IMR-90 (cell line): Measurements from ENCODE around the gene RBPJ. TPM values are rescaled to one million over a fixed set of nuclear protein-coding genes. Genes with fewer than 3 reads are reported as not detected.

Source experiments
- ATAC-seq: fragments of 200-7000 bp; cut with Tn5 transposase; 2 replicates; pipeline ENCODE4 v1.9.1; 2020; ENCODE audit warnings: low read depth, mild to moderate bottlenecking, moderate library complexity
- BruUV-seq: library from RNA; stranded (reverse); fragments of 400-500 nt; replicated peaks from 2 replicates; lab custom pipeline; 2021; lab: Mats Ljungman, UMichigan
- CTCF ChIA-PET: fragments of 300-600 bp; formaldehyde crosslinking; extraction: SDS; loops from one replicate; lab custom pipeline; 2021; ENCODE audit warnings: antibody characterized with exemption; lab: Yijun Ruan, JAX
- POLR2A ChIA-PET: fragments of 300-600 bp; sonication (Branson Sonifier 250); formaldehyde crosslinking; loops from one replicate; lab custom pipeline; 2022; ENCODE audit warnings: antibody characterized with exemption; ENCODE audit not compliant: unreplicated experiment; lab: Charles Lee
- DNase-seq: peaks from one replicate; pipeline ENCODE4 v3.0.0; 2013
- H2AFZ ChIP-seq: replicated peaks from 2 replicates; pipeline ENCODE3; 2013; ENCODE audit warnings: low read length, mild to moderate bottlenecking; ENCODE audit not compliant: poor library complexity
- H2AK5ac ChIP-seq: 2 replicates; pipeline ENCODE4 v1.6.1; 2013; ENCODE audit warnings: low read depth, low read length, inconsistent platforms
- H2AK9ac ChIP-seq: replicated peaks from 2 replicates; pipeline ENCODE3; 2013; ENCODE audit warnings: mild to moderate bottlenecking, low read depth, low read length, moderate library complexity; ENCODE audit not compliant: poor library complexity
- H2BK120ac ChIP-seq: 2 replicates; pipeline ENCODE4 v1.6.1; 2013; ENCODE audit warnings: low read depth, low read length, inconsistent platforms
- H2BK15ac ChIP-seq: 3 replicates; pipeline ENCODE4 v1.6.1; 2013; ENCODE audit warnings: low read depth, low read length, inconsistent platforms
- H2BK20ac ChIP-seq: 2 replicates; pipeline ENCODE4 v1.6.1; 2013; ENCODE audit warnings: low read depth, mild to moderate bottlenecking, inconsistent platforms, low read length, moderate library complexity
- H2BK5ac ChIP-seq: 2 replicates; pipeline ENCODE4 v1.6.1; 2013; ENCODE audit warnings: mild to moderate bottlenecking, low read depth, low read length, inconsistent platforms; ENCODE audit not compliant: poor library complexity, severe bottlenecking
- H3K14ac ChIP-seq: replicated peaks from 2 replicates; pipeline ENCODE4 v1.6.1; 2013; ENCODE audit warnings: low read depth, low read length, inconsistent platforms
- H3K18ac ChIP-seq: 2 replicates; pipeline ENCODE4 v1.6.1; 2013; ENCODE audit warnings: low read depth, low read length, control low read depth
- H3K23ac ChIP-seq: 2 replicates; pipeline ENCODE4 v1.6.1; 2013; ENCODE audit warnings: low read depth, low read length, inconsistent platforms
- H3K27ac ChIP-seq: 2 replicates; pipeline ENCODE4 v1.5.1; 2013; ENCODE audit warnings: mild to moderate bottlenecking, control low read depth, low read length; ENCODE audit not compliant: insufficient read depth
- H3K27me3 ChIP-seq: 2 replicates; pipeline ENCODE4 v1.6.1; 2013; ENCODE audit warnings: low read length; ENCODE audit not compliant: control insufficient read depth, insufficient read depth
- H3K36me3 ChIP-seq: 2 replicates; pipeline ENCODE4 v1.6.1; 2013; ENCODE audit warnings: low read length, mixed read lengths; ENCODE audit not compliant: control insufficient read depth, insufficient read depth
- H3K4ac ChIP-seq: 2 replicates; pipeline ENCODE4 v1.6.1; 2013; ENCODE audit warnings: low read depth, low read length, inconsistent platforms
- H3K4me1 ChIP-seq: 2 replicates; pipeline ENCODE4 v1.6.1; 2013; ENCODE audit warnings: low read length, mixed read lengths; ENCODE audit not compliant: control insufficient read depth, insufficient read depth
- H3K4me2 ChIP-seq: 2 replicates; pipeline ENCODE4 v1.6.1; 2013; ENCODE audit warnings: low read depth, mild to moderate bottlenecking, control low read depth, low read length, moderate library complexity
- H3K4me3 ChIP-seq: 2 replicates; pipeline ENCODE4 v1.5.1; 2013; ENCODE audit warnings: low read depth, mild to moderate bottlenecking, control low read depth, low read length, moderate library complexity; ENCODE audit not compliant: insufficient read depth
- H3K56ac ChIP-seq: 2 replicates; pipeline ENCODE4 v1.6.1; 2013; ENCODE audit warnings: low read length, inconsistent platforms; ENCODE audit not compliant: insufficient read depth; ENCODE audit errors: extremely low read depth
- H3K79me1 ChIP-seq, 2 experiments: 2 replicates each; pipeline ENCODE4 v1.6.1; 2013; ENCODE audit warnings: low read length in 2 of 2, inconsistent platforms in 1 of 2, low read depth in 1 of 2
- H3K9ac ChIP-seq: 2 replicates; pipeline ENCODE4 v1.6.1; 2013; ENCODE audit warnings: low read depth, low read length, control low read depth
- H3K9me1 ChIP-seq: 2 replicates; pipeline ENCODE4 v1.6.1; 2013; ENCODE audit warnings: low read length, inconsistent platforms; ENCODE audit not compliant: insufficient read depth
- H3K9me3 ChIP-seq: 2 replicates; pipeline ENCODE4 v1.6.1; 2013; ENCODE audit warnings: low read length; ENCODE audit not compliant: control insufficient read depth, insufficient read depth
- H4K20me1 ChIP-seq: 2 replicates; pipeline ENCODE4 v1.6.1; 2013; ENCODE audit warnings: low read length, inconsistent platforms; ENCODE audit not compliant: insufficient read depth
- H4K5ac ChIP-seq: 2 replicates; pipeline ENCODE4 v1.6.1; 2013; ENCODE audit warnings: mild to moderate bottlenecking, low read depth, low read length, control low read depth
- H4K8ac ChIP-seq, 2 experiments: 2 replicates each; pipeline ENCODE4 v1.6.1; 2013; ENCODE audit warnings: low read depth in 2 of 2, low read length in 2 of 2, control low read depth in 1 of 2, inconsistent platforms in 1 of 2
- H4K91ac ChIP-seq: 2 replicates; pipeline ENCODE4 v1.6.1; 2013; ENCODE audit warnings: low read depth, low read length, inconsistent platforms; ENCODE audit not compliant: insufficient read depth
- BHLHE40 ChIP-seq: fragments of 150-350 bp; IDR thresholded peaks from 2 replicates; pipeline ENCODE4 v1.6.1; 2016; ENCODE audit warnings: mild to moderate bottlenecking, low read depth, low read length
- CEBPB ChIP-seq: IDR thresholded peaks from 2 replicates; pipeline ENCODE4 v1.6.1; 2012; ENCODE audit warnings: low read depth, low read length, improper control_type of control experiment
- CHD1 ChIP-seq: IDR thresholded peaks from 2 replicates; pipeline ENCODE4 v1.6.1; 2012; ENCODE audit warnings: low read depth, low read length, improper control_type of control experiment
- CTCF ChIP-seq: conservative IDR thresholded peaks from 2 replicates; pipeline ENCODE4 v1.5.1; 2012; ENCODE audit warnings: mild to moderate bottlenecking, low read depth, low read length, improper control_type of control experiment
- ELK1 ChIP-seq: fragments of 150-350 bp; IDR thresholded peaks from 2 replicates; pipeline ENCODE4 v1.6.1; 2016; ENCODE audit warnings: low read depth, mild to moderate bottlenecking, low read length, moderate library complexity, borderline replicate concordance
- FOS ChIP-seq: fragments of 150-350 bp; IDR thresholded peaks from 2 replicates; pipeline ENCODE4 v1.6.1; 2016; ENCODE audit warnings: low read depth, low read length
- MAFK ChIP-seq: IDR thresholded peaks from 2 replicates; pipeline ENCODE4 v1.6.1; 2012; ENCODE audit warnings: low read depth, low read length, improper control_type of control experiment
- MAZ ChIP-seq: IDR thresholded peaks from 2 replicates; pipeline ENCODE4 v1.6.1; 2012; ENCODE audit warnings: low read depth, mild to moderate bottlenecking, low read length, improper control_type of control experiment, moderate library complexity, borderline replicate concordance
- MXI1 ChIP-seq: IDR thresholded peaks from 2 replicates; pipeline ENCODE4 v1.6.1; 2012; ENCODE audit warnings: low read depth, mild to moderate bottlenecking, low read length, moderate library complexity, borderline replicate concordance
- NFE2L2 ChIP-seq: fragments of 150-350 bp; IDR thresholded peaks from 2 replicates; pipeline ENCODE4 v1.6.1; 2016; ENCODE audit warnings: low read depth, mild to moderate bottlenecking, low read length
- POLR2A ChIP-seq: IDR thresholded peaks from 2 replicates; pipeline ENCODE4 v1.6.1; 2012; ENCODE audit warnings: mild to moderate bottlenecking, low read depth, low read length
- RAD21 ChIP-seq: IDR thresholded peaks from 2 replicates; pipeline ENCODE4 v1.6.1; 2012; ENCODE audit warnings: low read length, improper control_type of control experiment
- RCOR1 ChIP-seq: IDR thresholded peaks from 2 replicates; pipeline ENCODE4 v1.6.1; 2012; ENCODE audit warnings: mild to moderate bottlenecking, low read length, improper control_type of control experiment; ENCODE audit not compliant: insufficient replicate concordance
- RFX5 ChIP-seq: IDR thresholded peaks from 2 replicates; pipeline ENCODE4 v1.8.0; 2012; ENCODE audit warnings: low read depth, mild to moderate bottlenecking, low read length, moderate library complexity
- SMC3 ChIP-seq: fragments of 150-350 bp; IDR thresholded peaks from 2 replicates; pipeline ENCODE4 v1.6.1; 2016; ENCODE audit warnings: low read depth, mild to moderate bottlenecking, antibody characterized with exemption, low read length, moderate library complexity
- WGBS, 2 experiments: methylation state at CpG; one replicate each; pipeline versions ENCODE4 v1.1.5 to v1.1.7; 2013; ENCODE audit warnings: missing lambda C conversion rate in 2 of 2; ENCODE audit not compliant: insufficient read length in 1 of 2; ENCODE audit errors: extremely low coverage in 2 of 2; 5-methylcytosine and 5-hydroxymethylcytosine counted together
- dilution Hi-C: fragments of 300-500 bp; cut with HindIII; formaldehyde crosslinking; loops from one replicate; pipeline ENCODE4 v1.14.3; 2018; ENCODE audit warnings: low sequenced_read_pairs; ENCODE audit not compliant: unreplicated experiment
- in situ Hi-C: fragments of 300-500 bp; cut with MboI; formaldehyde crosslinking; loops from 3 replicates; pipeline ENCODE4 v1.14.3; 2019; ENCODE audit warnings: low sequenced_read_pairs, inconsistent platforms, mixed read lengths
- intact Hi-C: fragments of 100-400 bp; cut with micrococcal nuclease; formaldehyde crosslinking; loops from 2 replicates; pipeline ENCODE4 v1.10.0; 2022
- polyA plus RNA-seq, 3 experiments: library from polyadenylated mRNA; depleted of rRNA; stranded (reverse); fragments of >200 nt; gene quantifications; 2 replicates each; pipeline ENCODE4 v1.2.3, GENCODE V29; 2012; ENCODE audit warnings: low replicate concordance in 1 of 3
- total RNA-seq: library from RNA; depleted of rRNA; stranded (reverse); fragments of >200 nt; gene quantifications from 2 replicates; pipeline ENCODE4 v1.2.3, GENCODE V29; 2012
- TF ChIP-seq, protein P1 (sequence below): fragments of 150-350 bp; IDR thresholded peaks from 2 replicates; pipeline ENCODE4 v1.6.1; 2017; ENCODE audit warnings: mild to moderate bottlenecking, antibody characterized with exemption, low read length, low read depth

The RBPJ gene
- total and polyA plus RNA-seq, 2 of the 4 experiments (the other 2 are of a cell fraction) = 50.3 to 148 TPM

DNA sequence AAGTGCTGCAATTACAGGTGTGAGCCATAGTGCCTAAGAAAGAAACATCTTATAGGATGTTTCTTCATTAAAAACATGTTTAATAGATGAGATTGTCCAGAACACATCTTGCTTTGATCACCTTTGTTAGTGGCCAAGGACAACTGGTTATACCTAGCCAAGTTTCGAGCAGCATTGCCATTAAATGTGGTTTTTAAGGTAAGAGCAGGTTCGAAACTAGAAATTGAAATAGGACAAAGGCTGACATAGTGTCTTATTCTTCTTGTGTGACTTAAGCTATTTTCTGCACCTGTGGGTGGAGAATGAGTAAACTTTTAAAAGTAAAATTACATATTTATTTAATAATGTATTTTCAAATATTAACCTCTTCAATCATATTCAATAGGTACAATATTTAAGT is 59.0 kb downstream of the RBPJ start:
- dilution Hi-C loops (no loop called here), intact Hi-C loops (no loop called here), in situ Hi-C loops (no loop called here)
- ChIA-PET CTCF (no interaction called here), POLR2A (no interaction called here)
- no peak overlapping the region for H2BK5ac ChIP-seq
- H3K9me1 ChIP-seq = peaks cover 16% of the 10 kb centered on the region
- H3K36me3 ChIP-seq = peaks cover 4% of the 10 kb centered on the region
- no peak overlapping the region for H3K4ac ChIP-seq
- no peak overlapping the region for H2BK120ac ChIP-seq
- no peaks in the 10 kb centered on the region for H3K9me3 ChIP-seq
- no peak overlapping the region for H3K23ac ChIP-seq
- H3K4me3 ChIP-seq = no peak overlapping the region
- H3K27ac ChIP-seq = no peak overlapping the region
- H3K9ac ChIP-seq = no peak overlapping the region
- peaks cover 34 to 64% of the 10 kb centered on the region in 2 experiments for H3K79me1 ChIP-seq
- no peak overlapping the region for H4K5ac ChIP-seq
- no peak overlapping the region for H3K4me2 ChIP-seq
- no peak overlapping the region for H2AFZ ChIP-seq
- no peak overlapping the region for H2AK9ac ChIP-seq
- H2AK5ac ChIP-seq = no peak overlapping the region
- BruUV-seq = no TSS peak
- H3K27me3 ChIP-seq = no peaks in the 10 kb centered on the region
- no peak overlapping the region for H4K91ac ChIP-seq
- no peak overlapping the region for H3K18ac ChIP-seq
- ATAC-seq (no peak), DNase-seq (no peak)
- no peak overlapping the region for H3K14ac ChIP-seq
- no peak overlapping the region for H3K56ac ChIP-seq
- peaks cover 5% of the 10 kb centered on the region for H3K4me1 ChIP-seq
- no CpG with 5 or more reads among the region's 2 CpGs for WGBS, 2 experiments
- TF ChIP-seq MAFK = no peak
- TF ChIP-seq NFE2L2 = no peak
- no peak for TF ChIP-seq CEBPB
- TF ChIP-seq MXI1 = no peak
- no peak for TF ChIP-seq ELK1
- no peak for TF ChIP-seq RCOR1
- TF ChIP-seq, protein P1, sequence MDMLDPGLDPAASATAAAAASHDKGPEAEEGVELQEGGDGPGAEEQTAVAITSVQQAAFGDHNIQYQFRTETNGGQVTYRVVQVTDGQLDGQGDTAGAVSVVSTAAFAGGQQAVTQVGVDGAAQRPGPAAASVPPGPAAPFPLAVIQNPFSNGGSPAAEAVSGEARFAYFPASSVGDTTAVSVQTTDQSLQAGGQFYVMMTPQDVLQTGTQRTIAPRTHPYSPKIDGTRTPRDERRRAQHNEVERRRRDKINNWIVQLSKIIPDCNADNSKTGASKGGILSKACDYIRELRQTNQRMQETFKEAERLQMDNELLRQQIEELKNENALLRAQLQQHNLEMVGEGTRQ = no peak
- no peak for TF ChIP-seq SMC3
- TF ChIP-seq BHLHE40 = no peak
- TF ChIP-seq MAZ = no peak
- TF ChIP-seq POLR2A = no peak
- TF ChIP-seq FOS = no peak
- no peak for TF ChIP-seq CHD1
- no peak for TF ChIP-seq CTCF
- no peak for TF ChIP-seq RAD21
- TF ChIP-seq RFX5 = no peak
- H4K20me1 ChIP-seq = peaks cover 72% of the 10 kb centered on the region
- H2BK20ac ChIP-seq = no peak overlapping the region
- H4K8ac ChIP-seq = no peak overlapping the region
- H2BK15ac ChIP-seq = no peak overlapping the region
